HG02763 (cell line): Measurements from ENCODE around the gene WNT8B.

ENCODE experiments used
- ATAC-seq: cut with Tn5 transposase; IDR thresholded peaks from one replicate; pipeline ENCODE4 v1.9.1; 2021; ENCODE audit warnings: mild to moderate bottlenecking, moderate library complexity; ENCODE audit not compliant: unreplicated experiment

WNT8B gene

GRCh38 chr10:100462709-100463108, at the start of gene WNT8B:
Gene WNT8B (plus strand): TSS chr10:100463009. CDS start chr10:100463169, 160 bp downstream.
- no peak for ATAC-seq

GRCh38 chr10:100413173-100413572, 49.6 kb upstream of the WNT8B start:
- ATAC-seq, result no peak

GRCh38 chr10:100419911-100420449, 42.8 kb upstream of the WNT8B start:
- no peak for ATAC-seq

- ATAC-seq, result no peak
Measured at GRCh38 chr10:100427374-100427773, 35.4 kb upstream of the WNT8B start.

GRCh38 chr10:100433253-100434240, 29.3 kb upstream of the WNT8B start:
- peak; percentile 53 for ATAC-seq

GRCh38 chr10:100436255-100436654, 26.6 kb upstream of the WNT8B start:
- ATAC-seq, result no peak

GRCh38 chr10:100438674-100439315, 24.0 kb upstream of the WNT8B start:
- ATAC-seq, result no peak

GRCh38 chr10:100442548-100442947, 20.3 kb upstream of the WNT8B start:
- ATAC-seq, result no peak

GRCh38 chr10:100446130-100446761, 16.6 kb upstream of the WNT8B start:
- ATAC-seq, result no peak

- ATAC-seq, result no peak
Measured at GRCh38 chr10:100447663-100448062, 15.1 kb upstream of the WNT8B start.

- ATAC-seq, result no peak
Measured at GRCh38 chr10:100448951-100449350, 13.9 kb upstream of the WNT8B start.

- no peak for ATAC-seq
Measured at GRCh38 chr10:100468322-100468721, 5.5 kb downstream of the WNT8B start.

GRCh38 chr10:100468978-100469377, 6.2 kb downstream of the WNT8B start:
- no peak for ATAC-seq

- ATAC-seq, result no peak
Measured at GRCh38 chr10:100469756-100470155, 6.9 kb downstream of the WNT8B start.

- no peak for ATAC-seq
Measured at GRCh38 chr10:100470367-100470766, 7.6 kb downstream of the WNT8B start.

GRCh38 chr10:100477970-100478369, 15.2 kb downstream of the WNT8B start:
- no peak for ATAC-seq

GRCh38 chr10:100479037-100479436, 16.2 kb downstream of the WNT8B start:
- no peak for ATAC-seq

- no peak for ATAC-seq
Measured at GRCh38 chr10:100480002-100480401, 17.2 kb downstream of the WNT8B start.

GRCh38 chr10:100481462-100482081, 18.8 kb downstream of the WNT8B start:
- peak; percentile 91 for ATAC-seq

GRCh38 chr10:100482181-100482833, 19.5 kb downstream of the WNT8B start:
- no peak for ATAC-seq
